ENCODE measurements around the gene IQCF2.
"Not testable (repeated sequence)": the region's sequence is repeated elsewhere in the genome, so short reads cannot be mapped to it uniquely, and the experiment has no call there.

The IQCF2 gene

GRCh38 chr3:51886447-51886846, 25.0 kb downstream of the IQCF2 start:
- DNase-seq: no peak

- peak in 1 of 2 experiments; percentile 18 for DNase-seq
These were observed 26.2 kb downstream of the IQCF2 start for GRCh38 chr3:51887620-51888019.

DNA sequence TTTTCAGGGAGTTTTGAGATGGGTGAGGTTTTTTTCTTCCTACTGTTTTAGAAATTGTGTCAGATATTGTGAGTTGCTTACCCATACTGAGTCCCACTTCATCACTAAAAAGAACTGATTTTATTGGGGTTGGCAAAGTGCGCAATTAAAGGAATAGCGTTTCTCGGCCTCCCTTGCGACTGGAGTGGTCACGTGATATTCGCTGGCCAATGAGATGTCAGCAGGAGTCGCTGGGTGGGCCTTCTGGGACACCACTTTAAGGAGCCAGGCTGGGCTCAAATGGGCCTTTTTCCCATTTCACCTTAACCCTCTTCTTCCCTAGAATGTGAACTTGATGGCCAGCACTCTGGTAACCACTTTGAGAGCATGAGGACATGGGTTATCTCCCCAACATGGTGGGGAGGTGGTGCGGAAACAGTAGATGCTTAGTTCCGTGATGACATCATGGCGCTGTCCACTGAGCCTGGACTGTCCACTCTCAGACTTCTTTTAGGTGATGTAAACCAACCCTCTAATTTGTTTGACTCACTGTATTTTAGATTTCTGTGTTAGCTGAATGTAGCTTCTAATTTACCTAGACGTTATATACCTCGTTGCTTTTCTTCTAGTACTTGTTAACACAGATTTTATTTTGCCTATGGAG, 27.2 kb downstream of the IQCF2 start:
- DNase-seq: no peak

DNA sequence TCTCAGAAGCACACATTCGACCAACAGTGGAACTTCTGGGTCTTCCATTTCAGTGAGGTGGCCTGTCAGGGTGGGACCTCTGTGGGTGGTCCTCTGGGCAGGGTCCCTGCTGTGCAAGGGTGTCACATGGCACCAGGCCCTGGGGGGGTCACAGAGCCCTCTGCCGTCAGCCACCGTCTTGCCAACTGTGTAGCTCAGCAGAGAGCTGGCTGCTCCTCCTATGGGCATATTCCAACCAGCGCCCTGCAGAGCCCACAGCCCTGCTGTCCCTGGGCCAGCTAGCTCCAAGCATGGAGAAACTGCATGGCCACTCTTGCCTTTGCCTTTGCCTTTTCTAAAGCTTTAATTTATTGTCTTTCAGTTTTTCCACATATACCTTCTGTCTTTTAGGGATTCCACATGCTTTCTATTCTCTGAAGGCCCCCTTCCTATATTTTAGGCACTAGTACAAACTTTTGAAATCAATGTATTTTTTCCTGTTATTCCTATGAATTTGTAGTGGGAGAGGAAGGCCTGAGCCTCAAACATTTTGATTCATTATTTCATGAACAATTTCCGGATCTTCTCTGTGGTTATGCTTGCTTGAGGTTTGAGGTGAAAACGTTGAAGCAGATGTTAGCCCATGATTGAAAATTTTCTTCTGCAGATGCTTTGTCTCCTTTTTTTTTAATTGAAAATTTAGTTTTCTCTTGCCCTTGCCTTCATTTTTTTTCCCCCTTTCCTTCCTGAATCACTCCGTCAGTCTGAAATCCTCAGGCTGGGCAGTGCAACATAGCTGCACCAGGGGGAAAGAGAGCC, 30.0 kb downstream of the IQCF2 start:
- no peak for DNase-seq

DNA sequence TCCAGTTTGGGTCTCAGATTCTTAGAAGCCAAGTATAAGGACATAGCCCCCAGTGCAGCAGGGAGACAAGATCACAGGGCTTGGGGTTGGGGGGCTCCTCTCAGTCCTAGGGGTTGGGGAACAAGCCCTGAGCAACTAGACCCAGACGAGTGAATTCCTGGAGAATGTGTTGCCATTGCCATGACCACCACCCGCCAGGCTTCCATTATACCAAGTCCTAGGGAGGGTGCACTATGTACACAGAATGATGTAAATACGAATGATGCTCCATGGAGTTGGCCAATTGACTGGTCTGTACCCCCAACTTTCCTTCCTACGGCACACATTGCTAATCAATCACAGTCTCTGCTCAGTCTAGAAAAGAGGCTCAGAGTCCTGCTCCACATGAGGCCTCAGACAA, 33.0 kb downstream of the IQCF2 start:
- DNase-seq: no peak

GRCh38 chr3:51894939-51895338, 33.5 kb downstream of the IQCF2 start:
- DNase-seq: no peak

DNA sequence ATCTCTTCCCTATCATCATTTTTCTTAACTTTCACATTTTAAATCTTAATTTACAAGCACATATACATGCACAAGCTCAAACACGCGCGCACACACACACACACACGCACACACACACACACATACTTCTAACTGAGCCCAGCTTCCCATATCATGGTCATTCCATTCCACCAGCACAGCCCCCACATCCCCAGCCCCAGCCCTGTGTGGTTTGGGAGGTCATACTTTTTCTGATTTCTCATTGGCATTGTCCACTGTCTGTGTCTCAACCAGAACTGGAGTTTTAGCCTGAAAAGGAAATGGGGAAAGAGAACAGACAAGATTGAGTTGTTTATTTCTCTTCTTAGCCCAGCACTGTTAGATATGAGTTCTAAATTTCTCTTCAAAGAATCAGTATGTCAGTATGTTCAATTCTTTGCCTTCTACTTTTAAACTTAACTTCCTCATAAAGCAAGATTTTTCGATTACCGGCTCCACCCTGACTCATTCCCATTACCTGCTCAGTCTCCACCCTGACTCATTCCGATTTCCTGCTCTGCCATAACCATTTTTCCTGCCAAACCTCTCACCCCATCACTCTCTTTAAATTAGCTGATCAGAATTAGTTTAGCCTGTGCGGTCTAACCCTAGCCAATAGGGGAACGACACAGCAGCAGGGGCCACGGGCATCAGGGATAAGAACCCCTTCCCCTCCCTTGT, 35.3 kb downstream of the IQCF2 start:
- no peak for DNase-seq

GRCh38 chr3:51897391-51897790, 36.0 kb downstream of the IQCF2 start:
- DNase-seq: no peak

DNA sequence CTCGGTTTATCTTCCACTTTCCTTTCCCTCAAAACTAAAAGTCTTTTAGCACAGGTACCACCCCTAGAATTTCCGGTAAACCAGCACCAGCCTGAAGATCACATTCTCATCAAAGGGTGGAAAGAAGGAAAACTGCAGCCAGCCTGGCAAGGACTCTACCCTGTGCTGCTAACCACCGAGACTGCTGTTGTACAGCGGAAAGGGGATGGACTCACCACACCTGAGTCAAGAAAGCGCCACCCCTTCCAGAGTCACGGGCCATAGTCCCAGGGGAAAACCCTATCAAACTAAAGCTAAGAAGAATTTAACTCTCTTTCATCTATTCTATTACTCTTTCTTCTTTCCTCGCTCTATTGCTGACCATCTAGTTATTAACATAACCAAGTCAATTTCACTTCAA, 38.6 kb downstream of the IQCF2 start:
- DNase-seq: not testable (repeated sequence)

DNA sequence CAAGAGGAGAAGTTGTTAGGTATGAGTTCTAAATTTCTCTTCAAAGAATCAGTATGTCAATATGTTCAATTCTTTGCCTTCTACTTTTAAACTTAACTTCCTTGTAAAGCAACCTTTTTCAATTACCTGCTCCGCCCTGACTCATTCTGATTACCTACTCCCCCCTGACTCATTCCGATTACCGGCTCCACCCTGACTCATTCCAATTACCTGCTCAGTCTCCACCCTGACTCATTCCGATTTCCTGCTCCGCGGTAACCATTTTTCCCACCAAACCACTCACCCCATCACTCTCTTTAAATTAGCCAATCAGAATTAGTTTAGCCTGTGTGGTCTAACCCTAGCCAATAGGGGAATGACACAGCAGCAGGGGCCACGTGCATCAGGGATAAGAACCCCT, 40.9 kb downstream of the IQCF2 start:
- DNase-seq: not testable (repeated sequence)

- DNase-seq: no peak
These were observed 42.8 kb downstream of the IQCF2 start for GRCh38 chr3:51904034-51904823.

GRCh38 chr3:51908026-51908425, 46.6 kb downstream of the IQCF2 start:
- DNase-seq: no peak
